Subcutaneous adipose tissue (tissue), 4 donors: ENCODE results near the gene PCCB. TPM values are rescaled to one million over a fixed set of nuclear protein-coding genes. Genes with fewer than 3 reads are reported as not detected.

Experiments
- total RNA-seq, 4 donors: library from RNA; depleted of rRNA; stranded (reverse); fragments of >200 nt; gene quantifications; one replicate each; pipeline ENCODE4 v1.1.0, GENCODE V29; 2016
- TF ChIP-seq, protein P1 (sequence below): fragments of 450-650 bp; IDR thresholded peaks from one replicate; pipeline ENCODE4 v1.5.1; 2016; ENCODE audit warnings: low read depth, mild to moderate bottlenecking, control low read depth, antibody characterized with exemption, moderate library complexity

The PCCB gene
- total RNA-seq, 4 donors from 2014 or later, result 28.2 to 52.2 (median 29.2) TPM

DNA sequence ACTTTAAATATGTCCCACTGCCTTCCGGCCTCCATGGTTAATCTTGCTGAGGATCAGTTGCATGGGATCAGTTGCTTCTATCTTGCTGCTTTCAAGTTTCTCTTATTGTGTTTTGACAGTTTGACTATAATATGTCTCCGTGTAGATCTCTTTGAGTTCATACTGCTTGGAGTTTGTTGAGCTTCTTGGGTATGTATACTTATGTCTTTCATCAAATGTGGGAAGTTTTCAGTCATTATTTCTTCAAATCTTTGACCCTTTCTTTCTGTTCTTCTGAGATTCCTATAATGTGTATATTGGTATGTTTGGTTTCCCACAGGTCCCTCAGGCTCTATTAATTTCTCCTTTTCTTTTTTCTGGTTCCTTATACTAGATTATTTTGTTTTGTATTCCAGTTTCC, 30.8 kb downstream of the PCCB start:
- TF ChIP-seq, protein P1, sequence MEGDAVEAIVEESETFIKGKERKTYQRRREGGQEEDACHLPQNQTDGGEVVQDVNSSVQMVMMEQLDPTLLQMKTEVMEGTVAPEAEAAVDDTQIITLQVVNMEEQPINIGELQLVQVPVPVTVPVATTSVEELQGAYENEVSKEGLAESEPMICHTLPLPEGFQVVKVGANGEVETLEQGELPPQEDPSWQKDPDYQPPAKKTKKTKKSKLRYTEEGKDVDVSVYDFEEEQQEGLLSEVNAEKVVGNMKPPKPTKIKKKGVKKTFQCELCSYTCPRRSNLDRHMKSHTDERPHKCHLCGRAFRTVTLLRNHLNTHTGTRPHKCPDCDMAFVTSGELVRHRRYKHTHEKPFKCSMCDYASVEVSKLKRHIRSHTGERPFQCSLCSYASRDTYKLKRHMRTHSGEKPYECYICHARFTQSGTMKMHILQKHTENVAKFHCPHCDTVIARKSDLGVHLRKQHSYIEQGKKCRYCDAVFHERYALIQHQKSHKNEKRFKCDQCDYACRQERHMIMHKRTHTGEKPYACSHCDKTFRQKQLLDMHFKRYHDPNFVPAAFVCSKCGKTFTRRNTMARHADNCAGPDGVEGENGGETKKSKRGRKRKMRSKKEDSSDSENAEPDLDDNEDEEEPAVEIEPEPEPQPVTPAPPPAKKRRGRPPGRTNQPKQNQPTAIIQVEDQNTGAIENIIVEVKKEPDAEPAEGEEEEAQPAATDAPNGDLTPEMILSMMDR, result no peak

DNA sequence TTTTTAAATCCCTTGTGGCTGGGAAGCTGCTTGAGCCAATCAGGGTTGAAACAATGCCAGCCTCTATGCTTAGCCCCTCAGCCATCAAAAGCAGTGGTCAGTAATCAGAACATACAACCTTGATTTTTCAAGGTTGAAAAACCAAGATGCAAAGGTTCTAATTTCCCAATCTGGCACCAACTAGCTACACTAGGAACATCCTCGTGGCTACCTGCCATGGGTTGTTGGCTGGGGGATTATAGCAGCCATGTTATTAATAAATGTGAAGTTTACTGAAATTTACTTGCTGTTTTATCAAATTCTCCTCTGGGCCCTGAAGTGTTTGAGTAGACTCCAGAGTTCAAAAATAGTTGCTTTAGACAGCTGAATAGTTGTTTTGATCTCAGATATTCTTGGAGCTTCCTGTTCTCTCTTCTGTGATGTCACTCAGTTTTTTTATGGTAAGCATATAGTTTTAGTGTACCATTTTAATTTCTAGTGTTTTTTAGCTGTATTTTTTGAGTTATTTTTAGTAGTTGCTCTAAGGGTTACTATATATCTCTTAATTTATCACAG, 31.9 kb downstream of the PCCB start:
- TF ChIP-seq, protein P1, result no peak

DNA sequence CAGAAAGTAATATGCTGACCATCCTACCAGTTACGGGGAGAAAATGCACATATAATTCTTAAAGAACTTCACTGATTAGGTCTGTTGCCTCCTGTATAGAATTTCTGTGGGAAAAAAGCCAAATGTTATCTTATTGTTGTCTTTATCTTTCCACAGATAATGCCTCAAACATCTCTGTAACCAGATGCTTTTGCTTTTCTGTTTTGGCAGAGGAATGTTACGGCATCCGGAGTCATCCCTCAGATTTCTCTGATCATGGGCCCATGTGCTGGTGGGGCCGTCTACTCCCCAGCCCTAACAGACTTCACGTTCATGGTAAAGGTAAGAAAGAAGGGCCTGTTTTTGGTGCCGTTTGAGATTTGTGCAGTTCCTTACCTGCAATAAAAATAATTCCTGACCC, 33.5 kb downstream of the PCCB start:
- TF ChIP-seq, protein P1, result no peak

DNA sequence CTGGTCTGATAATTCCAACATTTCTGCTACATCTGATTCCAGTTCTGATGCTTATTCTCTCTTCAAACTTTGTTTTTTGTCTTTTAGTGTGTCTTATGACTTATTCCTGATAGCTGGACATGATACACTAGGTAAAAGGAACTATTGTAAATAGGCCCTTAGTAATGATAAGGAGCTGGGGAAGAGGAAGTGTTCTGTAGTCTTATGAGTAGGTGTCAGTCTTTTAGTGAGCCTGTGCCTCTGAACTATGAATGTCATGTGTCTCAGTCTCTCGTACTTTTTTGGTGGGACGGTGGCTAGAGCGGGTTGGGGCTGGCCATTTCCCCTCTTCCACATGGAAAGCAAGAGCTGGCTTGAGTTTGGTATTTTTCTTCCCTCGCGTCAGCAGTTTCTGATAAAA, 41.2 kb downstream of the PCCB start:
- TF ChIP-seq, protein P1, result no peak

DNA sequence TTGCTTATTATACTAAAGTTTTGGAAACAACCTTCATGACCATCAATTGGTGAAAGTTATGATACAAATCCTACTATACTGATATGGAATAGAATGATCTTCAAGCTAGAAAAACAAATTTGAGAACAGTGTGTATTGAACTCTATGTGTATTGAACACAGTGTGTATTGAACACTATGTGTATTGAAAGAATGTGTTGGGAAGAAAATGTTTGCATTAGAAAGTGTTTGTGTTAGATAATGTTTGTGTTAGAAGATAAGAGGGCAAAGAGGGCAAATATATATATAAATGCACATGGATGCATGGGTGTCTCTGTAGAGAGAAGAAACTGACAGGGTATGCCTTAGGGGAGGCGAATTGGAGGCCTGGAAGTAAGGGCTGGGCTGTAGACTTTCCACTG, 42.4 kb downstream of the PCCB start:
- TF ChIP-seq, protein P1, result no peak

DNA sequence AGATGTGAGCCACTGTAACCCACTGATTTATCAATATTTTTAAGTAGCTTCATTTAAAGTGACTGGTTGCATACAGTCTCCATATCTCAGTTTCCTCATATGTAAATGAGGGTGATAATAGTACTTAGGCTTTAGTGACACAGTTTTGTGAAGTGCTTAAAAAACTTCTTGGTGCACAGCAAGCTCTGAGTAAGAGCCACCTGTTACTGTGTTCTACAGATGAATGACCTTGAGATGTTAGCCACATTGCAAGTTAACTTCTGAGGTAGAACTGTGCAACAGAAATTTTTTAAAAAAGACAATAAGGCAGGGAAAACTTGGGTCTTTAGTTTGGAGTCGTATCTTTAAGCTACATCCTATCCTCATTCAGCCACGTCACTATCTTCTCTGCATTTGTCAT, 43.1 kb downstream of the PCCB start:
- TF ChIP-seq, protein P1, result no peak

DNA sequence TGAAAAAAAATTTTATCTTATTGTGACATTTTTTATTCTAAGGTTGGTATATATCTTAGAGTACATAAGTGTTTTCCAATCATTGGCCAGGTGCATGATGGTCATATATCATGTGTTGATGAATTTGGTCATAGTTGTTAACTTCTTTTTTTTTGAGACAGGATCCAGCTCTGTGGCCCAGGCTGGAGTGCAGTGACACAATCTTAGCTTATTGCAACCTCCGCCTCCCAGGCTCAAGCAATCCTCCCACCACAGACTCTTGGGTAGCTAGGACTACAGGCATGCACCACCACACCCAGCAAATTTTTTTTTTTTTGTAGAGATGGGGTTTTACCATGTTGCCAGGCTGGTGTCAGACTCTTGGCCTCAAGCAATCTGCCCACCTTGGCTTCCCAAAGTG, 44.0 kb downstream of the PCCB start:
- TF ChIP-seq, protein P1, result no peak
